Transverse colon (tissue), 3 donors: ENCODE measurements around the gene GNS.

ENCODE experiments used
- POLR2A ChIP-seq: fragments of 450-650 bp; IDR thresholded peaks from one replicate; pipeline ENCODE4 v1.6.1; 2016; ENCODE audit warnings: antibody characterized with exemption, mild to moderate bottlenecking, moderate library complexity
- TF ChIP-seq, protein P1 (sequence below), 5 experiments: fragments of 200-600 bp in 3 of 5; fragments of 450-650 bp in 2 of 5; sonication (generic) in 3 of 5; IDR thresholded peaks; 1 replicate in 2 of 5; 2 replicates in 3 of 5; pipeline ENCODE4 v1.5.1; 2016 to 2017; ENCODE audit warnings: antibody characterized with exemption in 5 of 5, inconsistent platforms in 3 of 5, mild to moderate bottlenecking in 2 of 5, moderate library complexity in 1 of 5

DNA sequence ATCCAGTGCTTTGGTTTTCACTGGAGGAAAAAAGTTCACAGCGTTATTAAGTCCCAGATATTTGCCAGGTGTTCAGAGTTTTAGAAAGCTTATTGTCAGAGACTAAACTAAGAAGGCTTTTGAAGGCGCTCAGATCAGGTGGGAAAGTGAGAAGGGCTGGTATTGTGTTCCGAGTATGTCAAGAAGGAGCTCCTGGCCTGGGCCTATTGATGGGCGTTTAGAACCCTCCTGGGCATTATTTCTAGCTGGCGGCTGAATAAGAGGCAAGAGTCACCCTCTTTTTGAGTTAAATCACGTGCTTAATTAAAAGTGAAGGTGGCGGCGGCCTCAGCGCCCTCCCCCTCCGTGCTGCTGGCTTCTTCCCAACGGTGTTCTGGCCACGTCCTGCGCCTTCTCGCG lies 20.9 kb upstream of the GNS start:
- TF ChIP-seq POLR2A, result no peak
- TF ChIP-seq, protein P1, sequence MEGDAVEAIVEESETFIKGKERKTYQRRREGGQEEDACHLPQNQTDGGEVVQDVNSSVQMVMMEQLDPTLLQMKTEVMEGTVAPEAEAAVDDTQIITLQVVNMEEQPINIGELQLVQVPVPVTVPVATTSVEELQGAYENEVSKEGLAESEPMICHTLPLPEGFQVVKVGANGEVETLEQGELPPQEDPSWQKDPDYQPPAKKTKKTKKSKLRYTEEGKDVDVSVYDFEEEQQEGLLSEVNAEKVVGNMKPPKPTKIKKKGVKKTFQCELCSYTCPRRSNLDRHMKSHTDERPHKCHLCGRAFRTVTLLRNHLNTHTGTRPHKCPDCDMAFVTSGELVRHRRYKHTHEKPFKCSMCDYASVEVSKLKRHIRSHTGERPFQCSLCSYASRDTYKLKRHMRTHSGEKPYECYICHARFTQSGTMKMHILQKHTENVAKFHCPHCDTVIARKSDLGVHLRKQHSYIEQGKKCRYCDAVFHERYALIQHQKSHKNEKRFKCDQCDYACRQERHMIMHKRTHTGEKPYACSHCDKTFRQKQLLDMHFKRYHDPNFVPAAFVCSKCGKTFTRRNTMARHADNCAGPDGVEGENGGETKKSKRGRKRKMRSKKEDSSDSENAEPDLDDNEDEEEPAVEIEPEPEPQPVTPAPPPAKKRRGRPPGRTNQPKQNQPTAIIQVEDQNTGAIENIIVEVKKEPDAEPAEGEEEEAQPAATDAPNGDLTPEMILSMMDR (IDR thresholded peaks at IDR 0.05), result no peak
